ENCODE data around the gene OPRL1.

GRCh38 chr20:64138276-64138815, 58.5 kb downstream of the OPRL1 start:
- no peak for TF ChIP-seq POLR2AphosphoS5 (IDR thresholded peaks at IDR 0.05; ENCODE audit: low read depth, low read length)
- TF ChIP-seq REST (IDR thresholded peaks at IDR 0.05; ENCODE audit: insufficient read depth in 1 of 2, low read depth in 2 of 2, low read length in 2 of 2): no peak
- no peak for TF ChIP-seq TAF1 (IDR thresholded peaks at IDR 0.05; ENCODE audit: borderline replicate concordance, insufficient read depth, low read length)
- no peak for TF ChIP-seq SIN3A (IDR thresholded peaks at IDR 0.05; ENCODE audit: borderline replicate concordance, insufficient read depth, low read length)
- no peak for TF ChIP-seq FOXP2 (optimal IDR thresholded peaks at IDR 0.05; ENCODE audit: borderline replicate concordance, extremely low read depth, extremely low read length, insufficient read depth)
